Activated T-helper 2 cell treated with anti-CD3 and anti-CD28 coated beads, Interferon-gamma antibody, Interleukin-2, Interleukin-4, amounts not matched to agents 10 μg/mL and 5 μg/mL and 100 μg/mL, durations not matched to agents 14 hours and 24 hours and 36 hours (primary cell): ENCODE measurements around the gene TARBP2. TPM values are rescaled to one million over a fixed set of nuclear protein-coding genes. Genes with fewer than 3 reads are reported as not detected.

Source experiments
- DNase-seq: peaks from one replicate; pipeline ENCODE4 v3.0.0; 2021; ENCODE audit warnings: low spot score
- H3K27ac Mint-ChIP-seq: one replicate; pipeline ENCODE4 v1.8.0; 2021; ENCODE audit warnings: mixed read lengths
- H3K27me3 Mint-ChIP-seq: one replicate; pipeline ENCODE4 v1.8.0; 2021; ENCODE audit warnings: low read depth, mixed read lengths
- H3K36me3 Mint-ChIP-seq: one replicate; pipeline ENCODE4 v1.8.0; 2021; ENCODE audit warnings: low read depth, mixed read lengths
- H3K4me1 Mint-ChIP-seq: one replicate; pipeline ENCODE4 v1.8.0; 2021; ENCODE audit warnings: low read depth, mixed read lengths
- H3K4me3 Mint-ChIP-seq: one replicate; pipeline ENCODE4 v1.8.0; 2021; ENCODE audit warnings: low read depth, mild to moderate bottlenecking, moderate library complexity, mixed read lengths
- H3K9me3 Mint-ChIP-seq: one replicate; pipeline ENCODE4 v1.8.0; 2021; ENCODE audit warnings: mixed read lengths
- intact Hi-C: fragments of 100-400 bp; cut with micrococcal nuclease; formaldehyde crosslinking; loops from one replicate; pipeline ENCODE4 v1.15.1; 2023
- total RNA-seq: library from RNA; stranded (reverse); gene quantifications from 2 replicates; pipeline ENCODE4 v1.2.3, GENCODE V29; 2022

Gene TARBP2
- total RNA-seq, 1 donor from 2014 or later: 47.0 TPM

- Mint-ChIP-seq H3K27me3 (no peaks in the 10 kb centered on the region), H3K36me3 (peaks cover 11% of the 10 kb centered on the region), H3K9me3 (no peaks in the 10 kb centered on the region), H3K4me3 (peak overlapping the region; percentile 73), H3K4me1 (peaks cover 11% of the 10 kb centered on the region), H3K27ac (no peak overlapping the region)
- intact Hi-C loops: loop anchor here (2.0 kb wide), 1 partner anchor 13 kb away; no protein-coding TSS in a partner anchor
- no peak for DNase-seq
Observed at GRCh38 chr12:53492188-53492587, 8.9 kb upstream of the TARBP2 start.

- DNase-seq: peak; percentile 82
- H3K27me3 Mint-ChIP-seq: no peaks in the 10 kb centered on the region
- peaks cover 6% of the 10 kb centered on the region for H3K36me3 Mint-ChIP-seq
- peak overlapping the region; percentile 51 for H3K27ac Mint-ChIP-seq
- no peaks in the 10 kb centered on the region for H3K9me3 Mint-ChIP-seq
- peak overlapping the region; percentile 89 for H3K4me3 Mint-ChIP-seq
- H3K4me1 Mint-ChIP-seq: peaks cover 17% of the 10 kb centered on the region
- intact Hi-C loops: loop anchor here (1.0 to 2.0 kb wide), 2 partner anchors 8 to 14 kb away; partner anchors contain the start of gene TARBP2
Observed at GRCh38 chr12:53492830-53493609, 8.1 kb upstream of the TARBP2 start.

GRCh38 chr12:53493610-53494391, 7.3 kb upstream of the TARBP2 start:
- Mint-ChIP-seq H3K9me3 (no peaks in the 10 kb centered on the region), H3K4me1 (peaks cover 23% of the 10 kb centered on the region), H3K36me3 (peaks cover 6% of the 10 kb centered on the region), H3K27me3 (no peaks in the 10 kb centered on the region), H3K4me3 (peak overlapping the region; percentile 89), H3K27ac (peak overlapping the region; percentile 51)
- intact Hi-C loops: loop anchor here (1.0 to 2.0 kb wide), 2 partner anchors 8 to 15 kb away; partner anchors contain the start of gene TARBP2
- no peak for DNase-seq

- no peak overlapping the region for H3K4me3 Mint-ChIP-seq
- intact Hi-C loops: no loop called here
- DNase-seq: no peak
- peaks cover 3% of the 10 kb centered on the region for H3K36me3 Mint-ChIP-seq
- no peaks in the 10 kb centered on the region for H3K9me3 Mint-ChIP-seq
- H3K4me1 Mint-ChIP-seq: peaks cover 33% of the 10 kb centered on the region
- no peaks in the 10 kb centered on the region for H3K27me3 Mint-ChIP-seq
- no peak overlapping the region for H3K27ac Mint-ChIP-seq
Observed at GRCh38 chr12:53495903-53496751, 5.0 kb upstream of the TARBP2 start.

GRCh38 chr12:53496752-53497032, 4.4 kb upstream of the TARBP2 start:
- no peaks in the 10 kb centered on the region for H3K27me3 Mint-ChIP-seq
- H3K4me1 Mint-ChIP-seq: peaks cover 33% of the 10 kb centered on the region
- no peak overlapping the region for H3K27ac Mint-ChIP-seq
- H3K4me3 Mint-ChIP-seq: no peak overlapping the region
- intact Hi-C loops: no loop called here
- DNase-seq: no peak
- H3K36me3 Mint-ChIP-seq: peaks cover 3% of the 10 kb centered on the region
- no peaks in the 10 kb centered on the region for H3K9me3 Mint-ChIP-seq

GRCh38 chr12:53497461-53497860, 3.6 kb upstream of the TARBP2 start:
- no peaks in the 10 kb centered on the region for H3K27me3 Mint-ChIP-seq
- H3K36me3 Mint-ChIP-seq: peaks cover 3% of the 10 kb centered on the region
- H3K4me1 Mint-ChIP-seq: peaks cover 38% of the 10 kb centered on the region
- H3K27ac Mint-ChIP-seq: no peak overlapping the region
- H3K4me3 Mint-ChIP-seq: peak overlapping the region; percentile 1
- intact Hi-C loops: no loop called here
- H3K9me3 Mint-ChIP-seq: no peaks in the 10 kb centered on the region
- DNase-seq: no peak

GRCh38 chr12:53498235-53498630, 2.9 kb upstream of the TARBP2 start:
- Mint-ChIP-seq H3K4me1 (peaks cover 35% of the 10 kb centered on the region), H3K27ac (peak overlapping the region; percentile 80)
- no peak for DNase-seq

GRCh38 chr12:53499266-53500141, 1.6 kb upstream of the TARBP2 start, which contains the start of gene MAP3K12:
Gene MAP3K12 (minus strand): TSS chr12:53499458. CDS start chr12:53487391, 12,067 bp downstream.
- Mint-ChIP-seq H3K4me3 (peak within 1 kb of the TSS; percentile 90), H3K36me3 (peaks cover 4% of the 10 kb centered on the region), H3K4me1 (peaks cover 27% of the 10 kb centered on the region), H3K9me3 (no peaks in the 10 kb centered on the region), H3K27ac (peak within 1 kb of the TSS; percentile 98), H3K27me3 (no peaks in the 10 kb centered on the region)
- DNase-seq: peak; percentile 66
- intact Hi-C loops: loop anchor here (2.0 to 10.0 kb wide), 2 partner anchors 119 to 295 kb away; partner anchors contain the start of genes ITGB7 and SP1

More at GRCh38 chr12:53498235-53498630, 2.9 kb upstream of the TARBP2 start:
- Mint-ChIP-seq H3K9me3 (no peaks in the 10 kb centered on the region), H3K4me3 (peak overlapping the region; percentile 90), H3K36me3 (peaks cover 3% of the 10 kb centered on the region), H3K27me3 (no peaks in the 10 kb centered on the region)
- intact Hi-C loops: no loop called here

GRCh38 chr12:53500142-53500775, 824 bp upstream of the TARBP2 start:
- peaks cover 9% of the 10 kb centered on the region for H3K36me3 Mint-ChIP-seq
- intact Hi-C loops: loop anchor here (2.0 to 10.0 kb wide), 2 partner anchors 119 to 295 kb away; partner anchors contain the start of genes ITGB7 and SP1
- no peaks in the 10 kb centered on the region for H3K9me3 Mint-ChIP-seq
- H3K27ac Mint-ChIP-seq: peak overlapping the region; percentile 98
- peak; percentile 32 for DNase-seq
- H3K4me1 Mint-ChIP-seq: peaks cover 27% of the 10 kb centered on the region
- H3K4me3 Mint-ChIP-seq: peak overlapping the region; percentile 90
- H3K27me3 Mint-ChIP-seq: no peaks in the 10 kb centered on the region

- Mint-ChIP-seq H3K4me3 (peak overlapping the region; percentile 90), H3K27ac (peak overlapping the region; percentile 98), H3K4me1 (peaks cover 27% of the 10 kb centered on the region), H3K9me3 (no peaks in the 10 kb centered on the region), H3K36me3 (peaks cover 15% of the 10 kb centered on the region), H3K27me3 (no peaks in the 10 kb centered on the region)
- intact Hi-C loops: loop anchor here (1.0 to 10.0 kb wide), 8 partner anchors 8 to 297 kb away; partner anchors contain the start of genes AAAS, ATF7, ATP5MC2 and ITGB7
- no peak for DNase-seq
Observed at GRCh38 chr12:53501615-53502181, 615 bp downstream of the TARBP2 start.

GRCh38 chr12:53502331-53502730, 1.2 kb downstream of the TARBP2 start:
- Mint-ChIP-seq H3K9me3 (no peaks in the 10 kb centered on the region), H3K27me3 (no peaks in the 10 kb centered on the region), H3K36me3 (peaks cover 15% of the 10 kb centered on the region), H3K4me1 (peaks cover 27% of the 10 kb centered on the region), H3K27ac (peak overlapping the region; percentile 98), H3K4me3 (peak overlapping the region; percentile 90)
- intact Hi-C loops: loop anchor here (10.0 kb wide), 1 partner anchor 298 kb away; the partner anchor contains the start of gene ITGB7
- no peak for DNase-seq
